B cell (primary cell): ENCODE results near the gene AUTS2. TPM values are rescaled to one million over a fixed set of nuclear protein-coding genes. Genes with fewer than 3 reads are reported as not detected.

Experiments
- ATAC-seq: fragments of 200-7000 bp; cut with Tn5 transposase; one replicate; pipeline ENCODE4 v1.10.0; 2021; ENCODE audit warnings: low read depth, mild to moderate bottlenecking, moderate number of reproducible peaks, moderate library complexity
- CTCF ChIA-PET: fragments of 350-600 bp; sonication (Branson Sonifier 250); formaldehyde crosslinking; loops from one replicate; lab custom pipeline; 2021; ENCODE audit warnings: antibody characterized with exemption, inconsistent platforms; lab: Charles Lee
- POLR2A ChIA-PET: fragments of 350-600 bp; sonication (Branson Sonifier 250); formaldehyde crosslinking; loops from one replicate; lab custom pipeline; 2021; ENCODE audit warnings: antibody characterized with exemption; lab: Charles Lee
- DNase-seq: peaks from one replicate; pipeline ENCODE4 v3.0.0; 2013
- H2AFZ ChIP-seq: 2 replicates; pipeline ENCODE4 v1.6.1; 2012; ENCODE audit warnings: mild to moderate bottlenecking, low read depth, low read length; ENCODE audit not compliant: insufficient read depth, poor library complexity, severe bottlenecking
- H3K27ac ChIP-seq, 2 donors: 1 replicate in 1 of 2; 2 replicates in 1 of 2; pipeline ENCODE4 v1.5.1; 2012 to 2013; ENCODE audit warnings: low read length in 2 of 2, mild to moderate bottlenecking in 2 of 2, moderate library complexity in 1 of 2
- H3K27me3 ChIP-seq, 4 experiments: fragments of 200-600 bp in 1 of 4; sonication (generic) in 1 of 4; replicated peaks in 1 of 4; 1 replicate in 2 of 4; 2 replicates in 2 of 4; pipeline versions ENCODE4 v1.6.1 to v1.7.0; 2013 to 2016; ENCODE audit warnings: low read length in 3 of 4, mild to moderate bottlenecking in 2 of 4, mixed read lengths in 1 of 4, moderate library complexity in 1 of 4; ENCODE audit not compliant: insufficient read depth in 4 of 4, control insufficient read depth in 3 of 4; ENCODE audit errors: control extremely low read depth in 1 of 4
- H3K36me3 ChIP-seq, 2 experiments: replicated peaks in 1 of 2; 1 replicate in 1 of 2; 2 replicates in 1 of 2; pipeline versions ENCODE4 v1.6.1 to v1.7.1; 2013; ENCODE audit warnings: low read length in 1 of 2; ENCODE audit not compliant: insufficient read depth in 2 of 2, control insufficient read depth in 1 of 2; ENCODE audit errors: control extremely low read depth in 1 of 2, extremely low read depth in 1 of 2
- H3K4me1 ChIP-seq, 2 donors: fragments of 200-600 bp in 1 of 2; sonication (generic) in 1 of 2; 1 replicate in 1 of 2; 2 replicates in 1 of 2; pipeline versions ENCODE4 v1.5.1 to v1.6.1; 2013 to 2017; ENCODE audit warnings: low read length in 2 of 2; ENCODE audit not compliant: control insufficient read depth in 2 of 2, insufficient read depth in 2 of 2
- H3K4me2 ChIP-seq: replicated peaks from 2 replicates; pipeline ENCODE3; 2012; ENCODE audit warnings: mild to moderate bottlenecking, low read depth, low read length; ENCODE audit not compliant: poor library complexity, severe bottlenecking
- H3K4me3 ChIP-seq, 5 experiments: fragments of 200-600 bp in 1 of 5; sonication (generic) in 1 of 5; 1 replicate in 3 of 5; 2 replicates in 2 of 5; pipeline versions ENCODE4 v1.5.1 to v1.7.0; 2011 to 2016; ENCODE audit warnings: low read length in 4 of 5, mild to moderate bottlenecking in 4 of 5, low read depth in 2 of 5, control low read depth in 1 of 5, moderate library complexity in 1 of 5; ENCODE audit not compliant: insufficient read depth in 1 of 5; ENCODE audit errors: control extremely low read depth in 1 of 5, extremely low read depth in 1 of 5
- H3K79me2 ChIP-seq: fragments of 200-600 bp; sonication (generic); one replicate; pipeline ENCODE4 v1.6.0; 2016; ENCODE audit warnings: low read length; ENCODE audit not compliant: control insufficient read depth, insufficient read depth
- H3K9ac ChIP-seq: fragments of 200-600 bp; sonication (generic); 2 replicates; pipeline ENCODE4 v1.6.1; 2017; ENCODE audit warnings: mild to moderate bottlenecking, low read length, moderate library complexity
- H3K9me3 ChIP-seq, 3 donors: one replicate each; pipeline versions ENCODE4 v1.6.1 to v1.7.1; 2013; ENCODE audit warnings: low read length in 2 of 3; ENCODE audit not compliant: control insufficient read depth in 2 of 3, insufficient read depth in 1 of 3; ENCODE audit errors: control extremely low read depth in 1 of 3
- H4K20me1 ChIP-seq: 2 replicates; pipeline ENCODE4 v1.6.0; 2012; ENCODE audit warnings: mild to moderate bottlenecking, low read length; ENCODE audit not compliant: insufficient read depth, control insufficient read depth, poor library complexity, severe bottlenecking
- H3K27ac Mint-ChIP-seq: one replicate; pipeline ENCODE4 v1.8.0; 2021; ENCODE audit warnings: mixed read lengths
- H3K27me3 Mint-ChIP-seq: one replicate; pipeline ENCODE4 v1.8.0; 2021; ENCODE audit warnings: mixed read lengths
- H3K4me1 Mint-ChIP-seq: one replicate; pipeline ENCODE4 v1.8.0; 2021; ENCODE audit warnings: mixed read lengths
- H3K4me3 Mint-ChIP-seq: one replicate; pipeline ENCODE4 v1.8.0; 2021; ENCODE audit warnings: mixed read lengths
- H3K9me3 Mint-ChIP-seq: one replicate; pipeline ENCODE4 v1.8.0; 2022; ENCODE audit warnings: mixed read lengths; ENCODE audit not compliant: insufficient read depth
- EZH2 ChIP-seq: IDR thresholded peaks from 2 replicates; pipeline ENCODE4 v1.6.1; 2012; ENCODE audit warnings: borderline replicate concordance, low read depth, mild to moderate bottlenecking, moderate library complexity, low read length; ENCODE audit not compliant: insufficient read depth, poor library complexity, severe bottlenecking
- WGBS: methylation state at CpG from one replicate; pipeline ENCODE4 v1.1.5; 2013; ENCODE audit warnings: missing lambda C conversion rate; ENCODE audit not compliant: insufficient coverage; 5-methylcytosine and 5-hydroxymethylcytosine counted together
- intact Hi-C: fragments of 100-400 bp; cut with micrococcal nuclease; formaldehyde crosslinking; loops from one replicate; pipeline ENCODE4 v1.10.0; 2022
- polyA plus RNA-seq: library from polyadenylated mRNA; depleted of rRNA; stranded (reverse); fragments of >200 nt; gene quantifications from 2 replicates; pipeline ENCODE4 v1.2.3, GENCODE V29; 2012
- total RNA-seq, 2 donors: library from RNA; stranded (reverse); fragments of 120-200 nt in 1 of 2; gene quantifications; 1 replicate in 1 of 2; 2 replicates in 1 of 2; pipeline versions ENCODE4 v1.2.3 to v1.2.4, GENCODE V29; 2013 to 2022
- TF ChIP-seq, protein P1 (sequence below): fragments of 200-600 bp; IDR thresholded peaks from one replicate; pipeline ENCODE4 v1.8.0; 2022; ENCODE audit warnings: antibody characterized with exemption, mild to moderate bottlenecking

Gene AUTS2
- total and polyA plus RNA-seq, 2 donors (not counting 1 experiment from before 2014, with no cell fraction given), result 22.3 to 35.0 TPM

DNA sequence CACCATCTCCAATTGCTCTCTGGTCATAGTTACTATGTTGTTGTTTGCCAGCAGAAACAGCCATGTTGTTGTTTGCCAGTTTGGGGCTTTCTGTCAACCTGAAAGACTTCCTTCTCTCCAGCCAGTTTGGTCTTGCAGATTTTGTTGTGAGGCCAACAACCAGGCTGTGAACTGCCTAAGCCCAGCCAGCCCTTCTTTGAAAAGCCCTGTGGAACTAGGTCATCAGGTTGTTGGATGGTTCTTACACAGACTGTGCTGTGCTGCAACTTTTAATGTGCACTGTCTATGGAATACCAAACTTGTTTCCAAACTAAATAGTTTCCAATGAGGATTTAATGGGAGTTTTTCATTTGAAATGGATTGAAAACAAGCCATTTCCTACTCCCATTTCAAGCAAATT is 940.9 kb downstream of the AUTS2 start:
- Histone ChIP-seq H3K27me3 (no peaks in the 10 kb centered on the region), H3K9me3 (no peaks in the 10 kb centered on the region), H4K20me1 (no peaks in the 10 kb centered on the region), H2AFZ (no peak overlapping the region), H3K27ac (no peak overlapping the region), H3K4me3 (no peak overlapping the region), H3K4me2 (no peak overlapping the region), H3K9ac (no peak overlapping the region), H3K4me1 (no peaks in the 10 kb centered on the region), H3K36me3 (no peaks in the 10 kb centered on the region), H3K79me2 (no peaks in the 10 kb centered on the region)
- CTCF ChIA-PET, result no interaction called here
- POLR2A ChIA-PET, result no interaction called here
- H3K4me3 Mint-ChIP-seq, result no peak overlapping the region
- DNase-seq (no peak), ATAC-seq (no peak)
- intact Hi-C loops, result no loop called here
- peaks cover 5% of the 10 kb centered on the region for H3K4me1 Mint-ChIP-seq
- H3K9me3 Mint-ChIP-seq, result no peaks in the 10 kb centered on the region
- TF ChIP-seq, protein P1, sequence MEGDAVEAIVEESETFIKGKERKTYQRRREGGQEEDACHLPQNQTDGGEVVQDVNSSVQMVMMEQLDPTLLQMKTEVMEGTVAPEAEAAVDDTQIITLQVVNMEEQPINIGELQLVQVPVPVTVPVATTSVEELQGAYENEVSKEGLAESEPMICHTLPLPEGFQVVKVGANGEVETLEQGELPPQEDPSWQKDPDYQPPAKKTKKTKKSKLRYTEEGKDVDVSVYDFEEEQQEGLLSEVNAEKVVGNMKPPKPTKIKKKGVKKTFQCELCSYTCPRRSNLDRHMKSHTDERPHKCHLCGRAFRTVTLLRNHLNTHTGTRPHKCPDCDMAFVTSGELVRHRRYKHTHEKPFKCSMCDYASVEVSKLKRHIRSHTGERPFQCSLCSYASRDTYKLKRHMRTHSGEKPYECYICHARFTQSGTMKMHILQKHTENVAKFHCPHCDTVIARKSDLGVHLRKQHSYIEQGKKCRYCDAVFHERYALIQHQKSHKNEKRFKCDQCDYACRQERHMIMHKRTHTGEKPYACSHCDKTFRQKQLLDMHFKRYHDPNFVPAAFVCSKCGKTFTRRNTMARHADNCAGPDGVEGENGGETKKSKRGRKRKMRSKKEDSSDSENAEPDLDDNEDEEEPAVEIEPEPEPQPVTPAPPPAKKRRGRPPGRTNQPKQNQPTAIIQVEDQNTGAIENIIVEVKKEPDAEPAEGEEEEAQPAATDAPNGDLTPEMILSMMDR, result no peak
- TF ChIP-seq EZH2, result no peak
- no peak overlapping the region for H3K27ac Mint-ChIP-seq
- no peaks in the 10 kb centered on the region for H3K27me3 Mint-ChIP-seq

DNA sequence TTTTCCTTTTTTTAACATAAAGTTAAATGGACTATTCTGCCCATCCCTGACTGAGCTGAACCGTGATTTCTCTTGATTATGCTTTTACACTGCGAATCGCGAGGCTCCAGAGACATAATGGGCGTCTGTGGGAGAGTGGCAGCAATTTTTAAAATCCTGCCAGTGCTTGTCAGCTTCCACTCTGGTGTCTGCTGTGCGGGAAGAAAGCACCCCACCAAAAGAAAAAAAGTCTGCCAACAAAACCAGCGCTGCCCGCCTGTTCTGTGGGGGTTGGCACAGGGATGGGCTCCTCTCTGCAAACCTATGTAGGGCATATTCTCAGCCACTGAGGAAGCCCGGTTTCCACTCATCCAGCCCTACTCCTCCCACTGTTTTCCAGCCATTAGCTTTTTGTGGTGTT is 941.3 kb downstream of the AUTS2 start:
- H3K36me3 ChIP-seq, result no peaks in the 10 kb centered on the region
- POLR2A ChIA-PET, result no interaction called here
- TF ChIP-seq, protein P1, result no peak
- no peak for TF ChIP-seq EZH2

More for the DNA sequence above, 941.3 kb downstream of the AUTS2 start:
- Histone ChIP-seq H3K4me2 (no peak overlapping the region), H3K4me1 (peaks cover 0 to under 1% of the 10 kb centered on the region in 2 donors), H4K20me1 (no peaks in the 10 kb centered on the region), H2AFZ (no peak overlapping the region), H3K27me3 (no peaks in the 10 kb centered on the region), H3K9ac (no peak overlapping the region), H3K4me3 (no peak overlapping the region), H3K79me2 (no peaks in the 10 kb centered on the region), H3K27ac (no peak overlapping the region), H3K9me3 (no peaks in the 10 kb centered on the region)
- Mint-ChIP-seq H3K27ac (no peak overlapping the region), H3K9me3 (no peaks in the 10 kb centered on the region), H3K4me3 (no peak overlapping the region), H3K4me1 (peaks cover 9% of the 10 kb centered on the region), H3K27me3 (no peaks in the 10 kb centered on the region)
- 92% methylated on average over 5 of the region's 9 CpGs for WGBS
- CTCF ChIA-PET, result no interaction called here
- intact Hi-C loops, result no loop called here
- DNase-seq (no peak), ATAC-seq (no peak)
